PC-3 (cell line): ENCODE results near the gene KRTAP12-1.
"Not testable (repeated sequence)": the region's sequence is repeated elsewhere in the genome, so short reads cannot be mapped to it uniquely, and the experiment has no call there.

Experiments used
- EZH2 ChIP-seq: fragments of 300-600 bp; sonication (generic); IDR thresholded peaks from one replicate; pipeline ENCODE4 v1.6.1; 2017; ENCODE audit warnings: antibody characterized with exemption, mild to moderate bottlenecking, low read length; ENCODE audit not compliant: unreplicated experiment
- EZH2phosphoT487 ChIP-seq: fragments of 300-600 bp; sonication (generic); IDR thresholded peaks from 2 replicates; pipeline ENCODE4 v1.6.1; 2018; ENCODE audit warnings: mild to moderate bottlenecking, antibody characterized with exemption, low read length, borderline replicate concordance
- TF ChIP-seq, protein P1 (sequence below): fragments of 300-600 bp; sonication (generic); conservative IDR thresholded peaks from 2 replicates; pipeline ENCODE4 v1.5.1; 2017; ENCODE audit warnings: antibody characterized with exemption, low read depth, mild to moderate bottlenecking, low read length

GRCh38 chr21:44689740-44690139 is 7.8 kb upstream of the KRTAP12-1 start:
- not testable (repeated sequence) for TF ChIP-seq EZH2, EZH2phosphoT487
- TF ChIP-seq, protein P1, sequence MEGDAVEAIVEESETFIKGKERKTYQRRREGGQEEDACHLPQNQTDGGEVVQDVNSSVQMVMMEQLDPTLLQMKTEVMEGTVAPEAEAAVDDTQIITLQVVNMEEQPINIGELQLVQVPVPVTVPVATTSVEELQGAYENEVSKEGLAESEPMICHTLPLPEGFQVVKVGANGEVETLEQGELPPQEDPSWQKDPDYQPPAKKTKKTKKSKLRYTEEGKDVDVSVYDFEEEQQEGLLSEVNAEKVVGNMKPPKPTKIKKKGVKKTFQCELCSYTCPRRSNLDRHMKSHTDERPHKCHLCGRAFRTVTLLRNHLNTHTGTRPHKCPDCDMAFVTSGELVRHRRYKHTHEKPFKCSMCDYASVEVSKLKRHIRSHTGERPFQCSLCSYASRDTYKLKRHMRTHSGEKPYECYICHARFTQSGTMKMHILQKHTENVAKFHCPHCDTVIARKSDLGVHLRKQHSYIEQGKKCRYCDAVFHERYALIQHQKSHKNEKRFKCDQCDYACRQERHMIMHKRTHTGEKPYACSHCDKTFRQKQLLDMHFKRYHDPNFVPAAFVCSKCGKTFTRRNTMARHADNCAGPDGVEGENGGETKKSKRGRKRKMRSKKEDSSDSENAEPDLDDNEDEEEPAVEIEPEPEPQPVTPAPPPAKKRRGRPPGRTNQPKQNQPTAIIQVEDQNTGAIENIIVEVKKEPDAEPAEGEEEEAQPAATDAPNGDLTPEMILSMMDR = not testable (repeated sequence)
